Measurements from ENCODE around the gene VMO1. TPM values are rescaled to one million over a fixed set of nuclear protein-coding genes. Genes with fewer than 3 reads are reported as not detected.

Gene VMO1
- total RNA-seq, 4 donors from 2014 or later = 1.4 to 7.2 (median 3.8) TPM; not detected in 1

DNA sequence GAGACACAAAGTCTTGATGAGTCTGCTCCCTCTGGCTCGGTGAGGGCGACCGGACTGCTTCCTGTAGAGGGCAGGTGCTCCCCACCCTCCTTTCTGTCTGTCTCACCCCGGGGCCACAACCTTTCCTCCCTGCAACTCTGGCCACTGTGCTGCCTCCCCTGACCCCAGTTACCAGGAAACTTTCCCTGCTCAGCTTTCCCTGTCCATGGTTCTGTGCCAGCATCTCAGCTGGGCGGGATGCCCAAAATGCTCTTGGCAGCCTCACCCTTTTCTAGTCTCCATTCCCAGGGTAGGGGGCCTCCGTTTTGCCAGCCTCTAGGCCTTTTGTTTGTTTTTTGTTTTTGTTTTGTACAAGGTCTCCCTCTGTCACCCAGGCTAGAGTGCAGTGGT, 22.2 kb upstream of the VMO1 start:
- intact Hi-C loops (cut with DNase I; ENCODE audit: low total_unique reads) (loop anchor here (5.0 kb wide), 1 partner anchor 96 kb away; the partner anchor contains the start of gene ARRB2), in situ Hi-C loops (cut with MboI; ENCODE audit: low sequenced_read_pairs in 4 of 4) (no loop called here)
- DNase-seq = peak in 1 of 2 donors; percentile 48
- TF ChIP-seq, protein P1, sequence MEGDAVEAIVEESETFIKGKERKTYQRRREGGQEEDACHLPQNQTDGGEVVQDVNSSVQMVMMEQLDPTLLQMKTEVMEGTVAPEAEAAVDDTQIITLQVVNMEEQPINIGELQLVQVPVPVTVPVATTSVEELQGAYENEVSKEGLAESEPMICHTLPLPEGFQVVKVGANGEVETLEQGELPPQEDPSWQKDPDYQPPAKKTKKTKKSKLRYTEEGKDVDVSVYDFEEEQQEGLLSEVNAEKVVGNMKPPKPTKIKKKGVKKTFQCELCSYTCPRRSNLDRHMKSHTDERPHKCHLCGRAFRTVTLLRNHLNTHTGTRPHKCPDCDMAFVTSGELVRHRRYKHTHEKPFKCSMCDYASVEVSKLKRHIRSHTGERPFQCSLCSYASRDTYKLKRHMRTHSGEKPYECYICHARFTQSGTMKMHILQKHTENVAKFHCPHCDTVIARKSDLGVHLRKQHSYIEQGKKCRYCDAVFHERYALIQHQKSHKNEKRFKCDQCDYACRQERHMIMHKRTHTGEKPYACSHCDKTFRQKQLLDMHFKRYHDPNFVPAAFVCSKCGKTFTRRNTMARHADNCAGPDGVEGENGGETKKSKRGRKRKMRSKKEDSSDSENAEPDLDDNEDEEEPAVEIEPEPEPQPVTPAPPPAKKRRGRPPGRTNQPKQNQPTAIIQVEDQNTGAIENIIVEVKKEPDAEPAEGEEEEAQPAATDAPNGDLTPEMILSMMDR (IDR thresholded peaks at IDR 0.05 in 4 of 5, conservative IDR thresholded peaks at IDR 0.05 in 1 of 5) = no peak
- no peak for TF ChIP-seq POLR2A (IDR thresholded peaks at IDR 0.05)
- Histone ChIP-seq H3K27ac (no peak overlapping the region), H3K27me3 (no peaks in the 10 kb centered on the region), H3K9me3 (no peaks in the 10 kb centered on the region), H3K4me3 (no peak overlapping the region), H3K4me1 (peaks cover 15 to 29% of the 10 kb centered on the region in 2 donors), H3K36me3 (no peaks in the 10 kb centered on the region)
- peak; percentile 16 to 49 for ATAC-seq

DNA sequence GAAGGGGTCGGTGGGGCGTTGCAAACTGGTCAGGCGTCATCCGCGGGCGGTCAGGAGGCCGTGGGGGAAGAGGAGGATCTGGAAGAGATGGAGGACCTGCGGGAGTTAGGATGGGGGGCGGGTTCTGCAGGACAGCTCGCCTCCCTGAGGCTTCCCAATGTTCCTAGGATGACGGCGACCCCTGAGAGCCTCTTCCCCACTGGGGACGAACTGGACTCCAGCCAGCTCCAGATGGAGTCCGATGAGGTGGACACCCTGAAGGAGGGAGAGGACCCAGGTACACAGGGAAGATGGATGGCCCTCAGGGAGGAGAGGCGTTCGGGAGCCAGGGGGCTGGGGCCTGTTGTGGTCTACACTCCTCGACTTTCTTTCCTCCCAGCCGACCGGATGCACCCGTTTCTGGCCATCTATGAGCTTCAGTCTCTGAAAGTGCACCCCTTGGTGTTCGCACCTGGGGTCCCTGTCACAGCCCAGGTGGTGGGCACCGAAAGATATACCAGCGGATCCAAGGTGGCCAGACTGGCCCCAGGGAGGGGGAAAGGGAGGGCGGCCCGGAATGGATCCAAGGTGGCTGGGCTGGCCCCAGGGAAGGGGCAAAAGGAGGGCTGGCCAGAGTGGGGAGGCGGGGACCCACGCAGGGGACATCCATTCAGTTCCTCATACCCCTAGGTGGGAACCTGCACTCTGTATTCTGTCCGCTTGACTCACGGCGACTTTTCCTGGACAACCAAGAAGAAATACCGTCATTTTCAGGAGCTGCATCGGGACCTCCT, 21.6 kb upstream of the VMO1 start:
- Histone ChIP-seq H3K9me3 (no peaks in the 10 kb centered on the region), H3K27ac (peak overlapping the region in 3 of 4 donors; percentile 70 to 81 (median 73)), H3K4me1 (peaks cover 10 to 27% of the 10 kb centered on the region in 2 donors), H3K4me3 (peak overlapping the region; percentile 76 to 97 (median 81)), H3K27me3 (no peaks in the 10 kb centered on the region), H3K36me3 (no peaks in the 10 kb centered on the region)
- peak in 1 of 2 donors; percentile 8 for ATAC-seq
- no peak for DNase-seq
- in situ Hi-C loops (cut with MboI; ENCODE audit: low sequenced_read_pairs in 4 of 4) (no loop called here), intact Hi-C loops (cut with DNase I; ENCODE audit: low total_unique reads) (loop anchor here (1.0 to 5.0 kb wide), 3 partner anchors 17 to 95 kb away; partner anchors contain the start of genes ARRB2 and MINK1)
- TF ChIP-seq POLR2A (IDR thresholded peaks at IDR 0.05) = no peak
- TF ChIP-seq, protein P1 (IDR thresholded peaks at IDR 0.05 in 4 of 5, conservative IDR thresholded peaks at IDR 0.05 in 1 of 5) = no peak

- intact Hi-C loops (cut with DNase I; ENCODE audit: low total_unique reads) = loop anchor here (1.0 to 5.0 kb wide), 3 partner anchors 17 to 95 kb away; partner anchors contain the start of genes ARRB2 and MINK1
- H3K27ac ChIP-seq = peak within 1 kb of the TSS; percentile 70 to 81 (median 76)
- TF ChIP-seq POLR2A (IDR thresholded peaks at IDR 0.05) = peak; percentile 34 to 50
- TF ChIP-seq, protein P1 (IDR thresholded peaks at IDR 0.05 in 4 of 5, conservative IDR thresholded peaks at IDR 0.05 in 1 of 5) = no peak
These were observed 20.8 kb upstream of the VMO1 start, which contains the start of gene PLD2 for GRCh38 chr17:4806777-4807604. TSS of gene PLD2 (plus strand) at chr17:4807152. CDS start at chr17:4807773, 621 bp downstream.

GRCh38 chr17:4806456-4806776, 20.3 kb upstream of the VMO1 start:
- intact Hi-C loops (cut with DNase I; ENCODE audit: low total_unique reads) (loop anchor here (5.0 kb wide), 1 partner anchor 94 kb away; the partner anchor contains the start of gene ARRB2), in situ Hi-C loops (cut with MboI; ENCODE audit: low sequenced_read_pairs in 4 of 4) (no loop called here)
- ATAC-seq = no peak
- DNase-seq = no peak
- Histone ChIP-seq H3K27ac (peak overlapping the region in 3 of 4 donors; percentile 73 to 81 (median 80)), H3K4me1 (peaks cover 9 to 23% of the 10 kb centered on the region in 2 donors), H3K27me3 (no peaks in the 10 kb centered on the region), H3K4me3 (peak overlapping the region; percentile 76 to 97 (median 81)), H3K36me3 (no peaks in the 10 kb centered on the region), H3K9me3 (no peaks in the 10 kb centered on the region)
- TF ChIP-seq, protein P1 (IDR thresholded peaks at IDR 0.05 in 4 of 5, conservative IDR thresholded peaks at IDR 0.05 in 1 of 5) = no peak
- no peak for TF ChIP-seq POLR2A (IDR thresholded peaks at IDR 0.05)

More at GRCh38 chr17:4806777-4807604, 20.8 kb upstream of the VMO1 start, which contains the start of gene PLD2:
- H3K9me3 ChIP-seq = no peaks in the 10 kb centered on the region
- no peaks in the 10 kb centered on the region for H3K36me3 ChIP-seq
- peak; percentile 94 to 95 for ATAC-seq
- H3K27me3 ChIP-seq = no peaks in the 10 kb centered on the region
- peaks cover 9 to 23% of the 10 kb centered on the region in 2 donors for H3K4me1 ChIP-seq
- in situ Hi-C loops (cut with MboI; ENCODE audit: low sequenced_read_pairs in 4 of 4) = no loop called here
- DNase-seq = peak; percentile 65 to 70
- H3K4me3 ChIP-seq = peak within 1 kb of the TSS; percentile 76 to 97 (median 81)
